Prostate gland (tissue), 2 donors: Measurements from ENCODE around the gene ZGPAT.

ENCODE experiments used
- CTCF ChIP-seq, 4 experiments: fragments of 200-600 bp in 2 of 4; fragments of 450-650 bp in 2 of 4; sonication (generic) in 2 of 4; IDR thresholded peaks; 1 replicate in 3 of 4; 2 replicates in 1 of 4; pipeline ENCODE4 v1.5.1; 2016 to 2019; ENCODE audit warnings: antibody characterized with exemption in 4 of 4, mild to moderate bottlenecking in 2 of 4, moderate library complexity in 2 of 4
- POLR2A ChIP-seq: fragments of 450-650 bp; IDR thresholded peaks from one replicate; pipeline ENCODE4 v1.6.1; 2016; ENCODE audit warnings: antibody characterized with exemption, mild to moderate bottlenecking
- POLR2AphosphoS5 ChIP-seq: sonication (generic); formaldehyde crosslinking; IDR thresholded peaks from one replicate; pipeline ENCODE4 v1.6.1; 2017; ENCODE audit warnings: antibody characterized with exemption

DNA sequence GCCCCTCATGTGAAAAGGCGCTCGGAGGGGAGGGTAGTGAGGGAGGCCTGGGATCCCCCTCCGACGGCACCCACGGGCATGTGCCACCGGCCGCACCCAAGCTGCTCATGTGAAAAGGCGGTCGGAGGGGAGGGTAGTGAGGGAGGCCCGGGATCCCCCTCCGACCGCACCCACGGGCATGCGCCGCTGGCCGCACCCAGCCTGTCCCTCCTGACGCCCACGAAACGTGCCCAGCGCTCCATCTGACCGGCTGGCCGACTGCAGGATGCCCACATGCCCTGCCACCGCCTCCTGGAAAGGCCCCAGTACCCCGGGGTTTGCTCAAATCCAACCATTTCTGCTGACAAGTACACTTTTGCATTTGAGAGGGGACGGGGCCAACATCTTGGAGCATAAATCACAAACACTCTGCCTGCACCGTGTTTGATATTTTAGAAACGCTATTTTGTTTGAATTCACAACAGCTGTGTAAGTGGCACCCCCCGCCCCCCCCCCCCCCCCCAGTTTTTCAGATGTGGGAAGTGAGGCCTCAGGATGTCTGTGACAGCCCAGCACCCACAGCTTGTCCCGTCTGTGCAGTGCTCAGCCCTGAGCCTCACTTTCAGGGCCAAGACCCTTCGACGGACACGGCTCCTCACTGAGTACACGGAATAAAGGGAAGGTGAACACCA, 65.9 kb downstream of the ZGPAT start:
- TF ChIP-seq CTCF (IDR thresholded peaks at IDR 0.05) = no peak
- TF ChIP-seq POLR2AphosphoS5 = no peak
- TF ChIP-seq POLR2A = no peak
